Measurements from ENCODE around the gene KRT14.
"Not testable (repeated sequence)": the region's sequence is repeated elsewhere in the genome, so short reads cannot be mapped to it uniquely, and the experiment has no call there.

The KRT14 gene

GRCh38 chr17:41623184-41623861 lies 36.6 kb upstream of the KRT14 start:
- DNase-seq (ENCODE audit: low read depth in 2 of 3, low spot score in 1 of 3): not testable (repeated sequence)

- not testable (repeated sequence) for DNase-seq (ENCODE audit: low read depth in 2 of 3, low spot score in 1 of 3)
These were observed 35.9 kb upstream of the KRT14 start for GRCh38 chr17:41622340-41623183.

- DNase-seq (ENCODE audit: low read depth in 2 of 3, low spot score in 1 of 3): no peak
These were observed 35.2 kb upstream of the KRT14 start for GRCh38 chr17:41621916-41622315.

- DNase-seq (ENCODE audit: low read depth in 2 of 3, low spot score in 1 of 3): not testable (repeated sequence)
These were observed 34.7 kb upstream of the KRT14 start for GRCh38 chr17:41621435-41621817.

GRCh38 chr17:41620583-41621434 lies 34.1 kb upstream of the KRT14 start:
- DNase-seq (ENCODE audit: low read depth in 2 of 3, low spot score in 1 of 3): no peak

- not testable (repeated sequence) for DNase-seq (ENCODE audit: low read depth in 2 of 3, low spot score in 1 of 3)
These were observed 33.4 kb upstream of the KRT14 start for GRCh38 chr17:41619927-41620582.

GRCh38 chr17:41619036-41619926 lies 32.6 kb upstream of the KRT14 start:
- DNase-seq (ENCODE audit: low read depth in 2 of 3, low spot score in 1 of 3): no peak

- no peak for DNase-seq (ENCODE audit: low read depth in 2 of 3, low spot score in 1 of 3)
These were observed 31.8 kb upstream of the KRT14 start for GRCh38 chr17:41618341-41619035.

GRCh38 chr17:41617698-41618097 lies 31.0 kb upstream of the KRT14 start:
- no peak for DNase-seq (ENCODE audit: low read depth in 2 of 3, low spot score in 1 of 3)

GRCh38 chr17:41617136-41617535 lies 30.4 kb upstream of the KRT14 start:
- no peak for DNase-seq (ENCODE audit: low read depth in 2 of 3, low spot score in 1 of 3)

GRCh38 chr17:41616486-41616885 lies 29.8 kb upstream of the KRT14 start:
- not testable (repeated sequence) for DNase-seq (ENCODE audit: low read depth in 2 of 3, low spot score in 1 of 3)

GRCh38 chr17:41615454-41615853 lies 28.8 kb upstream of the KRT14 start:
- no peak for DNase-seq (ENCODE audit: low read depth in 2 of 3, low spot score in 1 of 3)

- not testable (repeated sequence) for DNase-seq (ENCODE audit: low read depth in 2 of 3, low spot score in 1 of 3)
These were observed 28.1 kb upstream of the KRT14 start for GRCh38 chr17:41614767-41615166.

GRCh38 chr17:41614098-41614497 lies 27.4 kb upstream of the KRT14 start:
- no peak for DNase-seq (ENCODE audit: low read depth in 2 of 3, low spot score in 1 of 3)

- no peak for DNase-seq (ENCODE audit: low read depth in 2 of 3, low spot score in 1 of 3)
These were observed 26.8 kb upstream of the KRT14 start for GRCh38 chr17:41613277-41614082.

- DNase-seq (ENCODE audit: low read depth in 2 of 3, low spot score in 1 of 3): not testable (repeated sequence)
These were observed 25.9 kb upstream of the KRT14 start, which contains the start of gene KRT16 for GRCh38 chr17:41612376-41613160. Gene KRT16 (minus strand): TSS chr17:41612767. CDS start chr17:41612688, 79 bp downstream.

GRCh38 chr17:41610965-41611640 lies 24.4 kb upstream of the KRT14 start:
- DNase-seq (ENCODE audit: low read depth in 2 of 3, low spot score in 1 of 3): no peak
